Measurements from ENCODE around the gene MPPE1. TPM values are rescaled to one million over a fixed set of nuclear protein-coding genes. Genes with fewer than 3 reads are reported as not detected.
A peak's percentile ranks its signal among the peaks of the same experiment; 100 is the strongest.
"Not testable (repeated sequence)": the region's sequence is repeated elsewhere in the genome, so short reads cannot be mapped to it uniquely, and the experiment has no call there.

MPPE1 gene
- polyA plus RNA-seq, 2 donors, result 19.1 to 20.3 TPM

- H3K27ac ChIP-seq (ENCODE audit: low read depth in 2 of 2, low read length in 1 of 2), result no peak overlapping the region
- 24 to 46% methylated on average over 1 of the region's 1 CpG for WGBS, 2 donors
- H3K27me3 ChIP-seq (ENCODE audit: control insufficient read depth in 1 of 2, insufficient read depth in 2 of 2, low read length in 2 of 2), result no peaks in the 10 kb centered on the region
- no peak overlapping the region for H3K4me3 ChIP-seq (ENCODE audit: low read depth in 1 of 2, low read length in 2 of 2)
- H3K36me3 ChIP-seq (ENCODE audit: control insufficient read depth in 2 of 2, insufficient read depth in 2 of 2, low read length in 1 of 2), result no peaks in the 10 kb centered on the region
- H3K9me3 ChIP-seq (ENCODE audit: control insufficient read depth in 2 of 2, insufficient read depth in 1 of 2, low read depth in 1 of 2, low read length in 1 of 2), result no peaks in the 10 kb centered on the region
- no peaks in the 10 kb centered on the region for H3K4me1 ChIP-seq (ENCODE audit: control insufficient read depth in 2 of 2, insufficient read depth in 2 of 2, low read length in 1 of 2)
These were observed 19.4 kb upstream of the MPPE1 start for GRCh38 chr18:11927497-11927896.

GRCh38 chr18:11925800-11926481, 17.8 kb upstream of the MPPE1 start:
- WGBS, 2 donors, result 73 to 78% methylated on average over 12 of the region's 12 CpGs
- Histone ChIP-seq H3K9me3 (ENCODE audit: control insufficient read depth in 2 of 2, insufficient read depth in 1 of 2, low read depth in 1 of 2, low read length in 1 of 2) (no peaks in the 10 kb centered on the region), H3K36me3 (ENCODE audit: control insufficient read depth in 2 of 2, insufficient read depth in 2 of 2, low read length in 1 of 2) (no peaks in the 10 kb centered on the region), H3K27me3 (ENCODE audit: control insufficient read depth in 1 of 2, insufficient read depth in 2 of 2, low read length in 2 of 2) (no peaks in the 10 kb centered on the region), H3K4me1 (ENCODE audit: control insufficient read depth in 2 of 2, insufficient read depth in 2 of 2, low read length in 1 of 2) (no peaks in the 10 kb centered on the region), H3K27ac (ENCODE audit: low read depth in 2 of 2, low read length in 1 of 2) (no peak overlapping the region), H3K4me3 (ENCODE audit: low read depth in 1 of 2, low read length in 2 of 2) (no peak overlapping the region)

GRCh38 chr18:11923450-11923849, 15.3 kb upstream of the MPPE1 start:
- 89 to 98% methylated on average over 3 of the region's 3 CpGs for WGBS, 2 donors
- H3K36me3 ChIP-seq (ENCODE audit: control insufficient read depth in 2 of 2, insufficient read depth in 2 of 2, low read length in 1 of 2), result no peaks in the 10 kb centered on the region
- no peak overlapping the region for H3K4me3 ChIP-seq (ENCODE audit: low read depth in 1 of 2, low read length in 2 of 2)
- H3K27ac ChIP-seq (ENCODE audit: low read depth in 2 of 2, low read length in 1 of 2), result no peak overlapping the region
- H3K4me1 ChIP-seq (ENCODE audit: control insufficient read depth in 2 of 2, insufficient read depth in 2 of 2, low read length in 1 of 2), result no peaks in the 10 kb centered on the region
- H3K9me3 ChIP-seq (ENCODE audit: control insufficient read depth in 2 of 2, insufficient read depth in 1 of 2, low read depth in 1 of 2, low read length in 1 of 2), result no peaks in the 10 kb centered on the region
- H3K27me3 ChIP-seq (ENCODE audit: control insufficient read depth in 1 of 2, insufficient read depth in 2 of 2, low read length in 2 of 2), result no peaks in the 10 kb centered on the region

- not testable (repeated sequence) for H3K4me3 ChIP-seq (ENCODE audit: low read depth in 1 of 2, low read length in 2 of 2); H3K9me3 ChIP-seq (ENCODE audit: control insufficient read depth in 2 of 2, insufficient read depth in 1 of 2, low read depth in 1 of 2, low read length in 1 of 2); H3K4me1 ChIP-seq (ENCODE audit: control insufficient read depth in 2 of 2, insufficient read depth in 2 of 2, low read length in 1 of 2); H3K27me3 ChIP-seq (ENCODE audit: control insufficient read depth in 1 of 2, insufficient read depth in 2 of 2, low read length in 2 of 2); H3K36me3 ChIP-seq (ENCODE audit: control insufficient read depth in 2 of 2, insufficient read depth in 2 of 2, low read length in 1 of 2)
- WGBS, 2 donors, result 76 to 84% methylated on average over 4 to 5 of the region's 5 CpGs
- H3K27ac ChIP-seq (ENCODE audit: low read depth in 2 of 2, low read length in 1 of 2), result peak overlapping the region in 1 of 2 donors; percentile 56
These were observed 11.4 kb upstream of the MPPE1 start for GRCh38 chr18:11919522-11919921.

- not testable (repeated sequence) for H3K9me3 ChIP-seq (ENCODE audit: control insufficient read depth in 2 of 2, insufficient read depth in 1 of 2, low read depth in 1 of 2, low read length in 1 of 2); H3K4me1 ChIP-seq (ENCODE audit: control insufficient read depth in 2 of 2, insufficient read depth in 2 of 2, low read length in 1 of 2); H3K4me3 ChIP-seq (ENCODE audit: low read depth in 1 of 2, low read length in 2 of 2); H3K27me3 ChIP-seq (ENCODE audit: control insufficient read depth in 1 of 2, insufficient read depth in 2 of 2, low read length in 2 of 2); H3K36me3 ChIP-seq (ENCODE audit: control insufficient read depth in 2 of 2, insufficient read depth in 2 of 2, low read length in 1 of 2); H3K27ac ChIP-seq (ENCODE audit: low read depth in 2 of 2, low read length in 1 of 2)
- 66 to 80% methylated on average over 4 of the region's 4 CpGs for WGBS, 2 donors
These were observed 8.8 kb upstream of the MPPE1 start for GRCh38 chr18:11916880-11917279.

GRCh38 chr18:11909591-11910026, 1.5 kb upstream of the MPPE1 start:
- Histone ChIP-seq H3K36me3 (ENCODE audit: control insufficient read depth in 2 of 2, insufficient read depth in 2 of 2, low read length in 1 of 2) (no peaks in the 10 kb centered on the region), H3K4me1 (ENCODE audit: control insufficient read depth in 2 of 2, insufficient read depth in 2 of 2, low read length in 1 of 2) (no peaks in the 10 kb centered on the region), H3K4me3 (ENCODE audit: low read depth in 1 of 2, low read length in 2 of 2) (peak overlapping the region in 1 of 2 donors; percentile 68), H3K27ac (ENCODE audit: low read depth in 2 of 2, low read length in 1 of 2) (peak overlapping the region; percentile 94 to 100), H3K9me3 (ENCODE audit: control insufficient read depth in 2 of 2, insufficient read depth in 1 of 2, low read depth in 1 of 2, low read length in 1 of 2) (no peaks in the 10 kb centered on the region), H3K27me3 (ENCODE audit: control insufficient read depth in 1 of 2, insufficient read depth in 2 of 2, low read length in 2 of 2) (no peaks in the 10 kb centered on the region)
- 26 to 28% methylated on average over 2 of the region's 2 CpGs for WGBS, 2 donors

- H3K27me3 ChIP-seq (ENCODE audit: control insufficient read depth in 1 of 2, insufficient read depth in 2 of 2, low read length in 2 of 2), result no peaks in the 10 kb centered on the region
- no peaks in the 10 kb centered on the region for H3K4me1 ChIP-seq (ENCODE audit: control insufficient read depth in 2 of 2, insufficient read depth in 2 of 2, low read length in 1 of 2)
- H3K9me3 ChIP-seq (ENCODE audit: control insufficient read depth in 2 of 2, insufficient read depth in 1 of 2, low read depth in 1 of 2, low read length in 1 of 2), result no peaks in the 10 kb centered on the region
- WGBS, 2 donors, result 5 to 11% methylated on average over 13 of the region's 13 CpGs
- H3K4me3 ChIP-seq (ENCODE audit: low read depth in 1 of 2, low read length in 2 of 2), result peak overlapping the region; percentile 68 to 97
- H3K27ac ChIP-seq (ENCODE audit: low read depth in 2 of 2, low read length in 1 of 2), result peak overlapping the region; percentile 97 to 100
- no peaks in the 10 kb centered on the region for H3K36me3 ChIP-seq (ENCODE audit: control insufficient read depth in 2 of 2, insufficient read depth in 2 of 2, low read length in 1 of 2)
These were observed 941 bp upstream of the MPPE1 start for GRCh38 chr18:11909061-11909455.

GRCh38 chr18:11906926-11907874, 917 bp downstream of the MPPE1 start:
- Histone ChIP-seq H3K27ac (ENCODE audit: low read depth in 2 of 2, low read length in 1 of 2) (no peak overlapping the region), H3K27me3 (ENCODE audit: control insufficient read depth in 1 of 2, insufficient read depth in 2 of 2, low read length in 2 of 2) (no peaks in the 10 kb centered on the region), H3K9me3 (ENCODE audit: control insufficient read depth in 2 of 2, insufficient read depth in 1 of 2, low read depth in 1 of 2, low read length in 1 of 2) (no peaks in the 10 kb centered on the region), H3K4me3 (ENCODE audit: low read depth in 1 of 2, low read length in 2 of 2) (peak overlapping the region; percentile 7 to 68), H3K4me1 (ENCODE audit: control insufficient read depth in 2 of 2, insufficient read depth in 2 of 2, low read length in 1 of 2) (peaks cover 0 to 4% of the 10 kb centered on the region in 2 donors), H3K36me3 (ENCODE audit: control insufficient read depth in 2 of 2, insufficient read depth in 2 of 2, low read length in 1 of 2) (peaks cover 0 to 10% of the 10 kb centered on the region in 2 donors)
- WGBS, 2 donors, result 59 to 64% methylated on average over 20 of the region's 20 CpGs

- Histone ChIP-seq H3K4me1 (ENCODE audit: control insufficient read depth in 2 of 2, insufficient read depth in 2 of 2, low read length in 1 of 2) (peaks cover 0 to 4% of the 10 kb centered on the region in 2 donors), H3K4me3 (ENCODE audit: low read depth in 1 of 2, low read length in 2 of 2) (no peak overlapping the region), H3K27ac (ENCODE audit: low read depth in 2 of 2, low read length in 1 of 2) (no peak overlapping the region), H3K27me3 (ENCODE audit: control insufficient read depth in 1 of 2, insufficient read depth in 2 of 2, low read length in 2 of 2) (no peaks in the 10 kb centered on the region), H3K36me3 (ENCODE audit: control insufficient read depth in 2 of 2, insufficient read depth in 2 of 2, low read length in 1 of 2) (peaks cover 0 to 10% of the 10 kb centered on the region in 2 donors), H3K9me3 (ENCODE audit: control insufficient read depth in 2 of 2, insufficient read depth in 1 of 2, low read depth in 1 of 2, low read length in 1 of 2) (no peaks in the 10 kb centered on the region)
- WGBS, 2 donors, result 79 to 92% methylated on average over 1 of the region's 1 CpG
These were observed 1.9 kb downstream of the MPPE1 start for GRCh38 chr18:11906176-11906575.

Data from esophagus (tissue), 2 donors.